GM21381 (cell line): ENCODE measurements around the gene PDCD1.
"Not testable (repeated sequence)": the region's sequence is repeated elsewhere in the genome, so short reads cannot be mapped to it uniquely, and the experiment has no call there.

ENCODE experiments used
- ATAC-seq: cut with Tn5 transposase; IDR thresholded peaks from one replicate; pipeline ENCODE4 v1.9.1; 2021; ENCODE audit warnings: mild to moderate bottlenecking, moderate library complexity; ENCODE audit not compliant: unreplicated experiment

PDCD1 gene

GRCh38 chr2:241801611-241802420 lies 56.9 kb downstream of the PDCD1 start:
- no peak for ATAC-seq

GRCh38 chr2:241800198-241800903 lies 58.3 kb downstream of the PDCD1 start:
- ATAC-seq = not testable (repeated sequence)
